GM21619 (cell line): Measurements from ENCODE around the gene NMS.

Experiments
- ATAC-seq: cut with Tn5 transposase; IDR thresholded peaks from one replicate; pipeline ENCODE4 v1.9.1; 2021; ENCODE audit not compliant: unreplicated experiment

Gene NMS

DNA sequence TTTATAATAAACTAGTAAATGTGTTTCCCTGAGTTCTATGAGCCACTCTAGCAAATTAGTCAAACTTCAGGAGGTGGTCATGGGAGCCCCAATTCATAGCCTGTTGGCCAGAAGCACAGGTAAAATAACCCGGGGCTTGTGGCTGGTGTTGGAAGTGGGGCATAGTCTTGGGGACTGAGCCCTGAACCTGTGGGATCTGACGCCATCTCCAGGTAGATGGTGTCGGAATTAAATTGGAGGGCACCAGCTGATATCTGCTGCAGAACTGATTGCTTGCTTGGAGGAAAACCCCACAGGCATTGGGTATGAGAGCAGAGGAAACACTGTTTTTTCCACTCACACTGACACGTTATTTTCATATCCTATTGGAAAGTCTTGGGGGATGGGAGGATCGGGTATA is 14.1 kb downstream of the NMS start:
- no peak for ATAC-seq

DNA sequence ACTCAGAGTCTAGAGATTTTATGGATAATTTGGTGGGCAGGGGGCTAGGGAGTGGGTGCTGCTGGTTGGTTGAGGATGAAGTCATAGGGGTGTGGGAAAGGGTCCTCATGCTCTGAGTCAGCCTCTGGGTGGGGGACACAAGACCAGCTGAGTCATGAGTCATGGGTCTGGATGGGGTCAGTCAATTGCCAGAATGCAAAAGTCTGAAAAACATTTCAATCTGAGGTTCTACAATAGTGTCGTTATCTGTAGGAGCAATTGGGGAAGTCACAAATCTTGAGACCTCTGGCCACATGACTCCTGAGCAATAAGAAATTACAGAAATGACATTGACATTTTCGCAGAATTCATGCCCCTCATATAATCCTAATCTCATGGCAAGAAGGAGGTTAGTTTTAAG is 15.1 kb downstream of the NMS start:
- no peak for ATAC-seq

DNA sequence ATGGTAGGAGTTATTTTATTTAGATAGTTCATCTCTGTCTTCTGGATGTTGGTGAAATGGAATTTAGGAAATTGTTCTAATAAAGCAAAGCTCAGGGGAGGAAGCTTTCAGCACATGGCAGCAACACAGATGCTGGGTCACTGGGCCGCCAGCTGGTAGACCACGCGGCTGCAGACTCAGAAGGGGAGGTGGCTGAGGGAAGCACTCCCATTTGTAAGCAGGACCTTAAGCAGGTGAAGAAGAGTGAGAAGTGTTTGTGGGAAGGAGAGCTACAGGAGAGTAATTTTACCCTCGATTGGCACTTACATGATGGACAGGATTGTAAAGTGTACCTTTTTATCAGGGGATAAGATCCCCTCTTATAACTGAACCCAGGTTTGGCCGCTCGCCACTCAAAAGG is 24.4 kb downstream of the NMS start:
- ATAC-seq: no peak

DNA sequence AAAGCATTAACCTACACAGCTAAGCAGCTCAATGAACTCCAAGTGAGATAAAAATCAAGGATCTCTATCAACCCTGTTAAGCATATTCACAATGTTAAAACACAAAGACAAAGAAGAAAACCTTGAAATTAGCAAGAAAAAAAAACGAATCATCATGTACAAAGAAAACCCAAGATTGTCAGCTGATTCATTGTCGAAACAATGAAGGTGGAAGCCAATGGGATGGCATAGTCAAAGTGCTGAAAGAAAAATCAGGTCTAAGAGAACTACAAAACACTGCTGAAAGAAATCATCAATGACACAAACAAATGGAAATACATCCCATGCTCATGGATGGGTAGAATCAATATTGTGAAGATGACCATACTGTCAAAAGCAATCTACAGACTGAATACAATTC is 32.5 kb downstream of the NMS start:
- ATAC-seq: no peak

DNA sequence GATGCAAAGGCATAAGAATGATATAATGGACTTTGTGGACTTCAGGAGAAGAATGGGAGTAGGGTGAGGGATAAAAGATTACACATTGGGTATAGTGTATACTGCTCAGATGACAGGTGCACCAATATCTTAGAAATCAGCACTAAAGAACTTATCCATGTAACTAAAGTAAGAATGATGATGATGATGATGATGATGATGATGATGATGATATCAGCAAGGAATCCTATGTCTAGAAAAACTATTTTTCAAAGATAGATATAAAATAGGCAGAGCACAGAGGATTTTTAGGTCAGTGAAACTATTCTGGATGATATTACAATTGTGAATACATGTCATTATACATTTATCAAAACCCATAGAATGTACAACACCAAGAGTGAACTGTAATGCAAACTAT is 34.3 kb downstream of the NMS start:
- ATAC-seq: no peak

DNA sequence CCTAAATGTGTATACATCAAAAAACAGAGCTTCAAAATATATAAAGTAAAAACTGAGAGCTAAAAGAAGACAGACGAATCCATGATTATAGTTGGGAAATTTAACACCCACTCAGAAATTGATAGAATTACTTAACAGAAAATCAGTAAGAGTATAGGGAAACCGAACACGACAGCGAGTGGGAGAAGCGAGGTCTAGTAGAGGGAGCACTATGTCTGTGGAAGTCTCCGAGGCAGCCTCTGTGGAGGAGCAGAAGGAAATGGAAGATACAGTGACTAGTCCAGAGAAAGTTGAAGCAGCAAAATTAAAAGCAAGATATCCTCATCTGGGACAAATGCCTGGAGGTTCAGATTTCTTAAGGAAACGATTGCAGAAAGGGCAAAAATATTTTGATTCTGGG is 38.8 kb downstream of the NMS start:
- ATAC-seq: no peak

DNA sequence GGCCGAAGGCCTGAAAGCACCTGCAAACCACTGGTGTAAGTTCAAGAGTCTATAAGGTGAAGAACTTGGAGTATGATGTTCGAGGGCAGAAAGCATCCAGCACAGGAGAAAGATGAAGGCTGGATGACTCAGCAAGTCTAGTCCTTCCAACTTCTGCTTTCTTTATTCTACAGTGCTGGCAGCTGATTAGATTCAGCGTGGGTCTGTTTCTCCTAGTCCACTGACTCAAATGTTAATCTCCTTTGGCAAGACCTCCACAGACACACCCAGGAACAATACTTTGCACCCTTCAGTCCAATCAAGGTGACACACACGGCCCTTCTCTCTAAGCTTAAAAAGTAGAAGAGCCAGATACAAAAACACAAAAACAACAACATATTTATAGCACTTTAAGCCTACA is 43.4 kb downstream of the NMS start:
- ATAC-seq: no peak

DNA sequence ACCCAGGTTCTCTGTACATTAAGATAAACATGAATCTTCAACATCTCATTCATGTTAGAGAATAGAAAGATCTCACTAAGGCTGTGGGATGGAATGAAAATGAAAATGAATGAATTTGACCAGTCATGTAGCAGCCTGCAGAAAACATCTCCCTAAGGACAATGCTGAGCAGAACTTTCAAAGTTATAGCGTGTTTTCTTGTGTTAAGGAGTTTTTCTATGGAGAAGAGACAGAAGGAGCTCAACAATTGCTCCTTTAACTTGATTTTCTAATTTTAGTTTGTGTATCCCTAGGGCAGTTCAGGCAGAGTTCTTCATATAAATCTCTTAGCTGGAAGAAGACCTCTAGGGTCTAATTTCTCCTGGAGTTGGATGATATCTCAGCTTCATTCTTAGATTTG is 47.3 kb downstream of the NMS start:
- no peak for ATAC-seq

DNA sequence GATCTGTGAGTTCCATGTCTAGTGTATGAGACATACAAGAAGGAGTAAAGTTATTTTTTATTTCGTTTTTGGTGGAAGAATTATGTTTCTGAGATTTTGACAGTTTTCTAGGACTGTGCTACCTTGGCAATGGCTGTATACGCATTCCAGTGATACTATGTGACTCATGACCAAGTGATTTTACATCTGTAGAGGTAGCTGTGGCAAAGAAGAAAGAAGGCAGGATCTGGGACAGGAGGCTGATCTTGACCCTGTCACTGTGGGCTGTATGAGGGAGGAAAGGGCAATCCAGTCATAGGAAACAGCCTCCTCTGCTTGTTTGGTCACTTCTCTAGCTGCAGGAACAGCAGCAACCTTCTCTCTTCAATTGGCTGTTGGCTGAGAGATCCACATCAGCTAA is 48.5 kb downstream of the NMS start:
- no peak for ATAC-seq

DNA sequence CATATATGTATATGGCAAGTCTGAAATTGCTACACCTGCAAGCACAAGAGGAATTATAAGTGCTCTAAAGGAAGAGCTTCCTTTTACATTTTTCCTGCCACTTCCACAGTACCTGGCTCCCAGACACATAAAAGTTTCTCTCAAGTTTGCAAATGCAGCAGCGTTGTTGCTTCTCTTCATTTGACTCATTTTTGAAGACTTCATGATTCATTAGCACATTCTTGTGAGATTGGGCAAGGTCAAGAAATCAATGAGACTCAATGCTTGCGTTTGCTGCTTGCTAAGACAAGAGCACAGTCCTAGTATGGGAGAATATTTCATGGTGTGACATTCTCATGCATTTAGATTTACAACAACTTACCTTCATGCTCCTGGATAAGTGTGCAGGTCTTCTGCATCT is 49.9 kb downstream of the NMS start:
- no peak for ATAC-seq

DNA sequence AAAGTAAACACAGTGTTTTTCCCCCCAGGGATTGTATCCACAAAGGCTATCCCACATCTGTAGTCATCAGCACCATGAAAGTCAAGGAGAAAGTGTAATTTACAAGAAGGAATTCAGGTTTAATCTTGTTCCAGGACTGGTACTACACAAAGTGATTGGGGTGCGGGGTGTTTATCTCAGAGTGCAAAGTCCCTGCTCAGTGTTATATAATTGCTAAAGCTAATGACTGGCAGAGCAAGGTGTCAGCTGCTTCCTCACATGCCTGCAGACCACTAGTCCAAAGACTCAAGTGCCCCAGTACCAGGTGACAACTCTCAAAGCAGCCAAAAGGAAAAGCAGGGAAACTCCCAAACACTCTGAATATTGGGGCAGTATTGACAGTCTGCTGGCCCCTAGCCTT is 52.1 kb downstream of the NMS start:
- no peak for ATAC-seq

DNA sequence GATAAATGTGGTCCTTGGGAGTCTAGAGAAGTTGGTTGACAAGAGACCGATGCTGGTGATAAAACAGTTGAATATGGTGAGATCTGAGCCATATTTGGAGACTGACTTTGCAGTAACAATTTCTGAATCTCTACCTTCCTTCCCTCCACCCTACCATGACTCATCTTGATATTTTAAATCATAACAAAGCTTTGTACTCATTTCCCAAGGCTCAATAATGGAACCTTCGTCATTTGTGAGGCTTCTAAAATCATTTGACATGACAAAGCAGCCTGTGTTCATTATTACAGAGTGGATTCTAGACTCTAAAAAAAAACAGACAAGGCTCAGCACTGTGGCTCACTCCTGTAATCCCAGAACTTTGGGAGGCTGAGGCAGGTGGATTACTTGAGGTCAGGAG is 54.0 kb downstream of the NMS start:
- ATAC-seq: no peak

DNA sequence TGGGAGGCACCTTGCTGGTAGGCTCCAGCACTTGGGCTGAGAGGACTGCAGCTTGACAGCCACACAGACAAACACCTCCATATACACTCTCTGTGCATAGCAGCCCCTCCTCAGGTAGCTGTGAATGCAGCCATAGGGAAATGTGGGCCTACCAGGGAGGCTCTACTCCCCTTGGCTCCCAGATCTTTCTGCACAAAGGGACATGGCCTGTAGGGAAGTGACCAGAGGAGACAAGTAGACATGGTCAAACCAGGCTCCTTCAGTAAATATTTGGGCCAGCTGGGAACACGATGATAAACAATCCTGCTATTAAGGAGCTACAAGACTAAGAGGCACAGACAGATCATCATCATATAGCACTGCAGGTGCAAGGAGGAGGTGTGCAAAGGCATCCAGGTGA is 56.6 kb downstream of the NMS start:
- no peak for ATAC-seq

DNA sequence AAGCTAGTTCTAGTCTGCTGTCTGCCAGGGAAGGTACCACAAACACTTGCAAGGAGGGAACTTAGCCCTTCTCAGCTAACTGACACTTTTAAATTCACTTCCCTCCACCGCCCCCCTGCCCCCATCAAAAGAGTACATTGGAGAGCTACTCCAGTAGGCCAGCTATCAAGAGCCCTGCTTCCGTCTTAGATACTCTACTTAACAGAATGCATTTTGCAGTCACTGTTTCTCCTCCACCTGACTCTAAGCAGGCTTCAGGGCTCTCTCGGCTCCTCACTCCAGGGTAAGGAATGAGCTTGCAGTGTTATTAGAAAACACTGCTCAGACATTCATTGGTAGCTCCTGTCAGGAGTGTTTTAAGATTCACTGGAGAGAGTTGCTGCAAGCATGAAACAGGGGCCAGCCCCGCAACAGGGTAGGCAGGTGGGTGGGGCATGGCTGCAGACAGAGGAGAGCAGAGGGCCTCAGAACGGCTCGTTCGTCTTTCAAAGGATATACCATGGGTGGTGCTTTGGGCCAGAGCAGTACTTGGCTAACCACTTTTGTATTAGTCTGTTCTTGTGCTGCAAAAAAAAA is 57.2 kb downstream of the NMS start:
- no peak for ATAC-seq

DNA sequence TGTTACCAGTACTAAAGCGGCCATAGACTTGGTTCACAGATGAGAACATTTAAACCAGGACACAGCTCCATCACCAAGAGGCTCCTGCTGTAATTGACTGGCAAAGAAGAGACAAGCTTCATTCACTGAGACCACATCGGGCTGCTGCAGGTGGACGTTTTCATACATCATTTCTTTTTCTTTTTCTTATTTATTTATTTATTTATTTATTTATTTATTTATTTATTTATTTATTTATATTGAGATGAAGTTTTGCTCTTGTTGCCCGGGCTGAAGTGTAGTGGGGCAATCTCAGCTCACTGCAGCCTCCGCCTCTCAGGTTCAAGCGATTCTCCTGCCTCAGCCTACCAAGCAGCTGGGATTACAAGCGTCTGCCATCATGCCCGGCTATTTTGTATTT is 58.9 kb downstream of the NMS start:
- no peak for ATAC-seq

DNA sequence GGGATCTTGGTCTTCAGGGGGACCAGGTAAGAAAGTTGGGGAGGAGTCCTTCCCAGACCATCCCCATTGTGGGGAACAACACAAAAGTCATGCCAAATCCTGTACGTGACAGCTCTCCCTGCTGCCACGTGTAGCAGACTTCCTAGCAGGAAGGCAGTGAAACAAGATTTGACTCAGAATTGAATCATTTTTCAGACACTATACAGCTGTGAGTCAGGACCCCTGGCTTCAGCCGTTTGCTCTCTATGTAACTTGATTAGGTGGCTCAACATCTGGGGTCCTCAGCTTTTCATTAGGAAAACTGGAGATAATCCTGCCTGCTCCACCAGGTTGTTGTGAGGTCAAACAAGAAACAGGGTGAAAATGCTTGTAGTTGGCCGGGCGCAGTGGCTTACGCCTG is 59.6 kb downstream of the NMS start:
- ATAC-seq: no peak
